Erythroblast (primary cell): ENCODE results near the gene CHAF1A.

Experiments used
- GATA1 ChIP-seq: IDR thresholded peaks from 2 replicates; pipeline ENCODE4 v1.6.1; 2011; ENCODE audit warnings: low read depth, mild to moderate bottlenecking, control low read depth, low read length, moderate library complexity
- POLR2A ChIP-seq: IDR thresholded peaks from 2 replicates; pipeline ENCODE4 v1.6.1; 2011; ENCODE audit warnings: mild to moderate bottlenecking, low read length

GRCh38 chr19:4368128-4368820, 34.2 kb upstream of the CHAF1A start:
- TF ChIP-seq POLR2A, result no peak
- no peak for TF ChIP-seq GATA1
